ENCODE measurements around the gene SMAD5.

DNA sequence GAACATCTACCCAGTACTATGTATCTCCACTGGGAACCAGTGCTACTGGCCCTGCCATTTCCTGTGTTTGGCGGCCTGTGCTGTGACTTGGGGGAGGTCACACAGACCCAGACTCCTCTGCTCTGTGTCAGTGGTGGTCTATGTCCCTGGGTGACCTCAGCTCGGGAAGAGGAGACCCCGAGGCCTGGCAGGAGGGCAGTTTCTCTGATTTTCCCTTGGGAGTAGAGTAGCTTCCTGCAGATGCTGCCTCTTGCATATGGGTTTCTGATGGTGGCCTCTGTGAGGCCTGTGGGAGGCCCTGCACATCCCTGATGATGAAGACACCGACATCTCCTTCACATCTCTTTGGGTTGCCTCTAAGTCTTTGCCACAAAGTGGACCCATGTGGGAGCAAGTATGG, 73.3 kb downstream of the SMAD5 start:
- no peak for TF ChIP-seq ZNF302 (tag by site-specific recombination; IDR thresholded peaks at IDR 0.05; ENCODE audit: low read depth)
- no peak for TF ChIP-seq IKZF3 (tag by site-specific recombination; IDR thresholded peaks at IDR 0.05)
- no peak for TF ChIP-seq ZNF19 (tag by site-specific recombination; IDR thresholded peaks at IDR 0.05; ENCODE audit: low read depth)
- TF ChIP-seq, protein P1, sequence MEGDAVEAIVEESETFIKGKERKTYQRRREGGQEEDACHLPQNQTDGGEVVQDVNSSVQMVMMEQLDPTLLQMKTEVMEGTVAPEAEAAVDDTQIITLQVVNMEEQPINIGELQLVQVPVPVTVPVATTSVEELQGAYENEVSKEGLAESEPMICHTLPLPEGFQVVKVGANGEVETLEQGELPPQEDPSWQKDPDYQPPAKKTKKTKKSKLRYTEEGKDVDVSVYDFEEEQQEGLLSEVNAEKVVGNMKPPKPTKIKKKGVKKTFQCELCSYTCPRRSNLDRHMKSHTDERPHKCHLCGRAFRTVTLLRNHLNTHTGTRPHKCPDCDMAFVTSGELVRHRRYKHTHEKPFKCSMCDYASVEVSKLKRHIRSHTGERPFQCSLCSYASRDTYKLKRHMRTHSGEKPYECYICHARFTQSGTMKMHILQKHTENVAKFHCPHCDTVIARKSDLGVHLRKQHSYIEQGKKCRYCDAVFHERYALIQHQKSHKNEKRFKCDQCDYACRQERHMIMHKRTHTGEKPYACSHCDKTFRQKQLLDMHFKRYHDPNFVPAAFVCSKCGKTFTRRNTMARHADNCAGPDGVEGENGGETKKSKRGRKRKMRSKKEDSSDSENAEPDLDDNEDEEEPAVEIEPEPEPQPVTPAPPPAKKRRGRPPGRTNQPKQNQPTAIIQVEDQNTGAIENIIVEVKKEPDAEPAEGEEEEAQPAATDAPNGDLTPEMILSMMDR (tag by site-specific recombination; IDR thresholded peaks at IDR 0.05) = no peak
- no peak for TF ChIP-seq HOXC10 (CRISPR knock-in tag; IDR thresholded peaks at IDR 0.05)
- TF ChIP-seq, protein P2, sequence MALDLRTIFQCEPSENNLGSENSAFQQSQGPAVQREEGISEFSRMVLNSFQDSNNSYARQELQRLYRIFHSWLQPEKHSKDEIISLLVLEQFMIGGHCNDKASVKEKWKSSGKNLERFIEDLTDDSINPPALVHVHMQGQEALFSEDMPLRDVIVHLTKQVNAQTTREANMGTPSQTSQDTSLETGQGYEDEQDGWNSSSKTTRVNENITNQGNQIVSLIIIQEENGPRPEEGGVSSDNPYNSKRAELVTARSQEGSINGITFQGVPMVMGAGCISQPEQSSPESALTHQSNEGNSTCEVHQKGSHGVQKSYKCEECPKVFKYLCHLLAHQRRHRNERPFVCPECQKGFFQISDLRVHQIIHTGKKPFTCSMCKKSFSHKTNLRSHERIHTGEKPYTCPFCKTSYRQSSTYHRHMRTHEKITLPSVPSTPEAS (tag by site-specific recombination; IDR thresholded peaks at IDR 0.05) = no peak
- no peak for TF ChIP-seq YY1 (tag by site-specific recombination; IDR thresholded peaks at IDR 0.05)
- TF ChIP-seq ZNF561 (tag by site-specific recombination; IDR thresholded peaks at IDR 0.05; ENCODE audit: borderline replicate concordance) = no peak
- TF ChIP-seq ZNF292 (tag by site-specific recombination; IDR thresholded peaks at IDR 0.05; ENCODE audit: borderline replicate concordance, low read depth) = no peak
- no peak for TF ChIP-seq ZNF274 (IDR thresholded peaks at IDR 0.05; ENCODE audit: low read length)
- TF ChIP-seq ZNF274 (tag by site-specific recombination; IDR thresholded peaks at IDR 0.05; ENCODE audit: borderline replicate concordance) = no peak
- TF ChIP-seq ZBTB7A (tag by site-specific recombination; IDR thresholded peaks at IDR 0.05; ENCODE audit: low read depth) = no peak
- TF ChIP-seq, protein P3, sequence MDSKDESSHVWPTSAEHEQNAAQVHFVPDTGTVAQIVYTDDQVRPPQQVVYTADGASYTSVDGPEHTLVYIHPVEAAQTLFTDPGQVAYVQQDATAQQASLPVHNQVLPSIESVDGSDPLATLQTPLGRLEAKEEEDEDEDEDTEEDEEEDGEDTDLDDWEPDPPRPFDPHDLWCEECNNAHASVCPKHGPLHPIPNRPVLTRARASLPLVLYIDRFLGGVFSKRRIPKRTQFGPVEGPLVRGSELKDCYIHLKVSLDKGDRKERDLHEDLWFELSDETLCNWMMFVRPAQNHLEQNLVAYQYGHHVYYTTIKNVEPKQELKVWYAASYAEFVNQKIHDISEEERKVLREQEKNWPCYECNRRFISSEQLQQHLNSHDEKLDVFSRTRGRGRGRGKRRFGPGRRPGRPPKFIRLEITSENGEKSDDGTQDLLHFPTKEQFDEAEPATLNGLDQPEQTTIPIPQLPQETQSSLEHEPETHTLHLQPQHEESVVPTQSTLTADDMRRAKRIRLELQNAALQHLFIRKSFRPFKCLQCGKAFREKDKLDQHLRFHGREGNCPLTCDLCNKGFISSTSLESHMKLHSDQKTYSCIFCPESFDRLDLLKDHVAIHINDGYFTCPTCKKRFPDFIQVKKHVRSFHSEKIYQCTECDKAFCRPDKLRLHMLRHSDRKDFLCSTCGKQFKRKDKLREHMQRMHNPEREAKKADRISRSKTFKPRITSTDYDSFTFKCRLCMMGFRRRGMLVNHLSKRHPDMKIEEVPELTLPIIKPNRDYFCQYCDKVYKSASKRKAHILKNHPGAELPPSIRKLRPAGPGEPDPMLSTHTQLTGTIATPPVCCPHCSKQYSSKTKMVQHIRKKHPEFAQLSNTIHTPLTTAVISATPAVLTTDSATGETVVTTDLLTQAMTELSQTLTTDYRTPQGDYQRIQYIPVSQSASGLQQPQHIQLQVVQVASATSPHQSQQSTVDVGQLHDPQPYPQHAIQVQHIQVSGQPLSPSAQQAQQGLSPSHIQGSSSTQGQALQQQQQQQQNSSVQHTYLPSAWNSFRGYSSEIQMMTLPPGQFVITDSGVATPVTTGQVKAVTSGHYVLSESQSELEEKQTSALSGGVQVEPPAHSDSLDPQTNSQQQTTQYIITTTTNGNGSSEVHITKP (tag by site-specific recombination; IDR thresholded peaks at IDR 0.05) = no peak

All from HEK293 (cell line).